ENCODE results near the gene ACIN1. TPM values are rescaled to one million over a fixed set of nuclear protein-coding genes. Genes with fewer than 3 reads are reported as not detected.
A peak's percentile ranks its signal among the peaks of the same experiment; 100 is the strongest.

ACIN1 gene
- total RNA-seq, 2 experiments from 2014 or later: 160 to 215 TPM

GRCh38 chr14:23013054-23013748 is 81.7 kb downstream of the ACIN1 start:
- H3K4me3 Mint-ChIP-seq: no peak overlapping the region
- no peak for ATAC-seq
- ChIA-PET CTCF (interaction anchor here (0.9 to 4.0 kb wide), 9 partner anchors 9 to 83 kb away, joined by 3 to 26 read pairs (median 4); partner anchors contain the start of gene PRMT5), POLR2A (interaction anchor here (0.6 kb wide), 1 partner anchor 290 kb away, joined by 4 read pairs; no protein-coding TSS in a partner anchor)
- no peaks in the 10 kb centered on the region for H3K27me3 Mint-ChIP-seq
- no peaks in the 10 kb centered on the region for H3K36me3 Mint-ChIP-seq (ENCODE audit: low read depth)
- intact Hi-C loops (cut with DNase I, micrococcal nuclease): no loop called here
- H3K27ac Mint-ChIP-seq: no peak overlapping the region
- H3K4me1 Mint-ChIP-seq: peaks cover 24% of the 10 kb centered on the region
- no peak for DNase-seq
- no peaks in the 10 kb centered on the region for H3K9me3 Mint-ChIP-seq (ENCODE audit: low read depth)

GRCh38 chr14:23009939-23010726 is 84.8 kb downstream of the ACIN1 start, which contains the start of gene C14orf93:
Gene C14orf93 (minus strand): TSS chr14:23010143. CDS start chr14:22999023, 11,120 bp downstream.
- POLR2A ChIA-PET: interaction anchor here (0.6 kb wide), 1 partner anchor 22 kb away, joined by 4 read pairs; no protein-coding TSS in a partner anchor
- ATAC-seq (peak; percentile 38), DNase-seq (peak; percentile 92)
- intact Hi-C loops (cut with DNase I, micrococcal nuclease): loop anchor here in 1 of 2 experiments (5.0 kb wide), 1 partner anchor 47 kb away; the partner anchor contains the start of gene CDH24
- H3K4me1 Mint-ChIP-seq: peaks cover 42% of the 10 kb centered on the region
- CTCF ChIA-PET: interaction anchor here (1.0 to 4.0 kb wide), 4 partner anchors 10 to 58 kb away, joined by 3 to 26 read pairs (median 4); no protein-coding TSS in a partner anchor
- peak within 1 kb of the TSS; percentile 95 for H3K4me3 Mint-ChIP-seq
- no peaks in the 10 kb centered on the region for H3K36me3 Mint-ChIP-seq (ENCODE audit: low read depth)
- no peaks in the 10 kb centered on the region for H3K9me3 Mint-ChIP-seq (ENCODE audit: low read depth)
- peak within 1 kb of the TSS; percentile 97 for H3K27ac Mint-ChIP-seq
- no peaks in the 10 kb centered on the region for H3K27me3 Mint-ChIP-seq

GRCh38 chr14:23009483-23009938 is 85.4 kb downstream of the ACIN1 start:
- ATAC-seq: no peak
- ChIA-PET POLR2A (no interaction called here), CTCF (interaction anchor here (1.4 to 3.9 kb wide), 4 partner anchors 12 to 23 kb away, joined by 3 to 50 read pairs (median 19); no protein-coding TSS in a partner anchor)
- no peaks in the 10 kb centered on the region for H3K27me3 Mint-ChIP-seq
- H3K36me3 Mint-ChIP-seq (ENCODE audit: low read depth): no peaks in the 10 kb centered on the region
- no peak for DNase-seq
- intact Hi-C loops (cut with DNase I, micrococcal nuclease): loop anchor here in 1 of 2 experiments (5.0 kb wide), 1 partner anchor 48 kb away; the partner anchor contains the start of gene CDH24
- H3K9me3 Mint-ChIP-seq (ENCODE audit: low read depth): no peaks in the 10 kb centered on the region
- peak overlapping the region; percentile 92 for H3K27ac Mint-ChIP-seq
- peaks cover 45% of the 10 kb centered on the region for H3K4me1 Mint-ChIP-seq
- peak overlapping the region; percentile 95 for H3K4me3 Mint-ChIP-seq

- ATAC-seq: no peak
- H3K4me1 Mint-ChIP-seq: peaks cover 45% of the 10 kb centered on the region
- DNase-seq: no peak
- intact Hi-C loops (cut with DNase I, micrococcal nuclease): loop anchor here in 1 of 2 experiments (5.0 kb wide), 1 partner anchor 48 kb away; the partner anchor contains the start of gene CDH24
- ChIA-PET POLR2A (interaction anchor here (2.9 kb wide), 1 partner anchor 26 kb away, joined by 14 read pairs; the partner anchor contains the start of gene PSMB5), CTCF (interaction anchor here (0.5 to 3.9 kb wide), 11 partner anchors 12 to 487 kb away, joined by 3 to 61 read pairs (median 5); partner anchors contain the start of genes CDH24 and PSMB5)
- no peaks in the 10 kb centered on the region for H3K36me3 Mint-ChIP-seq (ENCODE audit: low read depth)
- H3K27me3 Mint-ChIP-seq: no peaks in the 10 kb centered on the region
- H3K4me3 Mint-ChIP-seq: peak overlapping the region; percentile 95
- no peaks in the 10 kb centered on the region for H3K9me3 Mint-ChIP-seq (ENCODE audit: low read depth)
- H3K27ac Mint-ChIP-seq: peak overlapping the region; percentile 92
Observed at GRCh38 chr14:23008831-23009230, 86.1 kb downstream of the ACIN1 start.

Other genes with a start within 250 kb of the ACIN1 start
- gene LRP10, start 223.4 kb downstream of the ACIN1 start, total RNA-seq: 10 to 100 TPM; 36.3 to 41.8 TPM
- under 1 TPM; 0.33 to 0.48 TPM for gene REM2, start 211.9 kb downstream of the ACIN1 start, total RNA-seq
- gene RBM23, start 176.0 kb downstream of the ACIN1 start, total RNA-seq: 10 to 100 TPM; 61.6 to 68.6 TPM
- 100 to 1,000 TPM; 121 to 151 TPM for gene PRMT5, start 165.8 kb downstream of the ACIN1 start, total RNA-seq
- 10 to 100 TPM; 62.5 to 84.4 TPM for gene HAUS4, start 138.0 kb downstream of the ACIN1 start, total RNA-seq
- gene AJUBA, start 112.6 kb downstream of the ACIN1 start, total RNA-seq: 1 to 10 TPM; 2.9 to 3.2 TPM
- gene C14orf93, start 85.0 kb downstream of the ACIN1 start, total RNA-seq: 10 to 100 TPM; 10.7 to 11.5 TPM
- gene PSMB5, start 60.2 kb downstream of the ACIN1 start, total RNA-seq: 100 to 1,000 TPM; 104 to 129 TPM
- not detected for gene PSMB11, start 52.9 kb downstream of the ACIN1 start, total RNA-seq
- 1 to 10 TPM in 1 of 2 experiments, under 1 TPM in 1; 0.82 to 1.1 TPM for gene CDH24, start 37.6 kb downstream of the ACIN1 start, total RNA-seq
- gene C14orf119, start 369 bp upstream of the ACIN1 start, total RNA-seq: 10 to 100 TPM; 43.8 to 51.5 TPM
- not detected for gene CIROP, start 9.9 kb upstream of the ACIN1 start, total RNA-seq
- gene CEBPE, start 24.1 kb upstream of the ACIN1 start, total RNA-seq: under 1 TPM; 0.19 to 0.34 TPM
- gene SLC7A8, start 88.5 kb upstream of the ACIN1 start, total RNA-seq: 1 to 10 TPM in 1 of 2 experiments, under 1 TPM in 1; 0.89 to 1.6 TPM
- not detected for gene RNF212B, start 142.8 kb upstream of the ACIN1 start, total RNA-seq
- 10 to 100 TPM; 13.7 to 17.5 TPM for gene HOMEZ, start 191.0 kb upstream of the ACIN1 start, total RNA-seq
- 10 to 100 TPM; 30.9 to 44.6 TPM for gene PPP1R3E, start 207.7 kb upstream of the ACIN1 start, total RNA-seq
- gene BCL2L2, start 211.7 kb upstream of the ACIN1 start, total RNA-seq: 1 to 10 TPM in 1 of 2 experiments, under 1 TPM in 1; 0.73 to 1.2 TPM
- 100 to 1,000 TPM; 237 to 338 TPM for gene PABPN1, start 226.3 kb upstream of the ACIN1 start, total RNA-seq

Measured in activated CD4-positive, alpha-beta T cell treated with anti-CD3 and anti-CD28 coated beads for 36 hours (primary cell).